ENCODE results near the gene CFHR5. TPM values are rescaled to one million over a fixed set of nuclear protein-coding genes. Genes with fewer than 3 reads are reported as not detected.

CFHR5 gene
- not detected in 2 replicates for total RNA-seq

DNA sequence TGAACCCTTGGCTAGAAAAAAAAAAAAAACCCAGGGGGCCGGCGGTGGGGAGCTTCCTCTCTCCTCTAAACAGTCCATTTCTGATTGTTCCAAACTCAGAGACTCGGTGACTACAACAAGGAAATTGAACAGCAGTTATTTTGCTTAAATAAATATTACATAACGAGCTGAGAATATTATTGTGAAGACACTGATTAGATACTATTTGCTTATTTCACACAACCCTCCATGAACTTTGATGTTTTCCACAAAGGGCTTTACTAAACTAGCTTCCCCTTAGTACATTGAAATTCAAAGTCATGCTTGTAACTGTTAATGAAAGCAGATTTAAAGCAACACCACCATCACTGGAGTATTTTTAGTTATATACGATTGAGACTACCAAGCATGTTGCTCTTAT is at the start of gene CFHR5:
TSS of gene CFHR5 (plus strand) at position 279 of the 400 bp plus-strand sequence. CDS start at position 388, 109 bp downstream.

GRCh38 chr1:196943568-196943967 is 33.8 kb upstream of the CFHR5 start, which contains the start of gene CFHR2:
CFHR2 (plus strand) TSS chr1:196943738; CDS start chr1:196943881, 143 bp downstream.

Other genes starting within 250 kb of the CFHR5 start
- gene CFHR3, start 202.7 kb upstream of the CFHR5 start, total RNA-seq = not detected in 2 replicates
- gene CFHR1, start 157.8 kb upstream of the CFHR5 start, total RNA-seq = 0.50 TPM in 1 of 2 replicates, not detected in the other
- under 0.01 TPM in 1 of 2 replicates, not detected in the other for gene CFHR4, start 89.5 kb upstream of the CFHR5 start, total RNA-seq
- not detected in 2 replicates for gene CFHR2, start 33.8 kb upstream of the CFHR5 start, total RNA-seq
- gene F13B, start 89.7 kb downstream of the CFHR5 start, total RNA-seq = not detected in 2 replicates
- gene ASPM, start 169.1 kb downstream of the CFHR5 start, total RNA-seq = 2.0 and 60.8 TPM in 2 replicates
- gene ZBTB41, start 223.7 kb downstream of the CFHR5 start, total RNA-seq = 12.1 and 18.6 TPM in 2 replicates

All from smooth muscle cell of trachea (primary cell).